ENCODE measurements around the gene PPP4R2.

PPP4R2 gene

DNA sequence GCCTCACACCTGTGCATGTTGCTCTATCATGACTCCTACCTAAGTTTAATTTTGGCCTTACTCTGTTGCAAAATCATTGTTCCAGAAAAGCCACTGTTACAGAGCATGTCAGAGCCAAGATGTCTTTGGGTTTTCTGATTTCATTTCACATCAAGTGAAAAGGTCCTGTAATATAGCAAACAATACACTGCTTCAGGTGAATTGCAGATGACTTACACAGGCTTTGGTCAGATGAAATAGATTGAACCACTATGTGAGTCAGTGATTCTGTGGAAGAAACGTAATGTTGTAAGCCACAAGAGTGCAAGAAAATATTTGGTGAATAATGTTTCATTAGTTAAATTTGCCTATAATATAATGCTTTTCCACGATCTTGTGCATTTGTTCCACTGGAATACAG lies 87.6 kb downstream of the PPP4R2 start:
- in situ Hi-C loops (cut with HindIII; ENCODE audit: low pct_ligation_motif_present, low pct_unique_long_range_greater_than_20kb, low sequenced_read_pairs), result no loop called here
- no peak for DNase-seq

DNA sequence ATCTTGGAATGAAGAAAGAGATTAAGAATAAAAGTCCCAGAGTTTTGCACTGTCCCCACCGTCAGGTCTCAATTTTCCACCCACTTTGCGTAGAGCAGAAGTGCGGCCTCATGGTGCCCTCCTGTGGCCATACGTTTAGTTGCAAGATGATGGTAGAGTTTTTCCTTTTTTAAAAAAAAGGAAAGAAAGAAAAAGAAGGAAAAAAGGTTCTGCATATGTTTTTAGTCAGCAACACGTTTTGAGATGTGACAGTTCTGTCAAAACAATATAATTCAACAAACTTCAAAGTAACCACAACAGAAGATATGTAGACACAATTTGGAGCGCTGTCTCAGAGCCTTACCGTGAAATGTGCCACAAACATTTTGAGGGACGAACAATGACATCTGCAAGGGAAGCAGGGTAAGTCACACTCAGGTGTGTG lies 89.5 kb downstream of the PPP4R2 start:
- DNase-seq, result peak; percentile 37
- in situ Hi-C loops (cut with HindIII; ENCODE audit: low pct_ligation_motif_present, low pct_unique_long_range_greater_than_20kb, low sequenced_read_pairs), result no loop called here

DNA sequence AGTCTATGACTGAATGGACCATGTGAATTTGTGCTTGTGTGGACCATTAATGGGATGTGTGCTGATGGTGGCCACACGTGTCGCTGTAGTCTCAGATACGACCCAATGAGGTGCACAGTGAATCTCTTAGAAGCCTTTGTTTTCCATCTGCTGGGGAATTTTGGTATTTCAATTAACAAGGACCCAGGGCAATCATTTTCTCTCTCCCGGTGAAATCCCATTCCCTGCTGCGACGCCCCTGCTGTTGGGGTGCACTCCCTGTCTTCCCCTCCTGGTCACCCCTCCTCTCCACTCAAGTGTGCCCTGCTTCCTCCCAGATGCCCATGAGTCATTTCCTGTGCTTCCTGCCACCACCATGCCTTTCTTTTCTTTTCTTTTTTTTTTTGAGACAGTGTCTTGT lies 97.5 kb downstream of the PPP4R2 start:
- DNase-seq, result peak; percentile 61
- in situ Hi-C loops (cut with HindIII; ENCODE audit: low pct_ligation_motif_present, low pct_unique_long_range_greater_than_20kb, low sequenced_read_pairs), result no loop called here

DNA sequence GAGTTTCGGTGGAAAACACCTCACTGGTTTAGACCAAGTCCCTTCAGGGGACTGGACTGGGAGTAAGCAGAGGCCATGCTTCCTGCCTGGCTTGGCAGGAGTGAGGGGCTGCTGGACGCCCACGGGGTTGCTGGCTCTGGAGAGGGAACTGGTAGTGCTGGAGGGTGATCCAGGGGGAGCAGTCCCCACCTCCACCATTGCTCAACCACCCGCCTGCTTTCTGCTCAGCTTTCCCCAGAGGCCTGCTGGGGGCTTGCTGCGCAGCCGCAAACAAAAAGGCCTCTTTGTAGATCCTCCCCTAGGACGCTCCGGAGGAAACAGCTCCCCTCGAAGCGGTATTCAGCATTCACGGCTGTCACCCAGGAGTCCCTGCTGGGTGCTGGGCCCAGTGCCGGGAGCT lies 98.3 kb downstream of the PPP4R2 start:
- in situ Hi-C loops (cut with HindIII; ENCODE audit: low pct_ligation_motif_present, low pct_unique_long_range_greater_than_20kb, low sequenced_read_pairs), result no loop called here
- no peak for DNase-seq

DNA sequence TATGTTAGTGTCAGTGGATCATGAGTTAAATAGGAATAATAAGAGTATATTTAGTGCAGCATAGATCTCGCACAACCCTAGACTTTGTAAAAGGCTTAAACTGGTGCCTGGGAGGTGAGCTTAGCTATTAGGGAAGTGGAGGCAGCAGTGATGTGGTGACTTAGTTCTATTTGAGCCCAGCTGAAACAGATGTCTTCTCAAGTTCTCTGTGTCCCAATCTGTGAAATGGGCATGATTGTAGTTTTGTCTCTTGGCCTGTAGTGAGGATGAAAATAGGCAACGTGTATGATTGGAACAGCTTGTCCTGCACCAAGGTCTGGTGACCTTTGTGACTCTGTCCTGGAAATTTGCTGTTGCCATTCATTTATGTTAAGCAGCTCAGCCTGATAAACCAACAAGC lies 99.6 kb downstream of the PPP4R2 start:
- in situ Hi-C loops (cut with HindIII; ENCODE audit: low pct_ligation_motif_present, low pct_unique_long_range_greater_than_20kb, low sequenced_read_pairs), result no loop called here
- DNase-seq, result no peak

DNA sequence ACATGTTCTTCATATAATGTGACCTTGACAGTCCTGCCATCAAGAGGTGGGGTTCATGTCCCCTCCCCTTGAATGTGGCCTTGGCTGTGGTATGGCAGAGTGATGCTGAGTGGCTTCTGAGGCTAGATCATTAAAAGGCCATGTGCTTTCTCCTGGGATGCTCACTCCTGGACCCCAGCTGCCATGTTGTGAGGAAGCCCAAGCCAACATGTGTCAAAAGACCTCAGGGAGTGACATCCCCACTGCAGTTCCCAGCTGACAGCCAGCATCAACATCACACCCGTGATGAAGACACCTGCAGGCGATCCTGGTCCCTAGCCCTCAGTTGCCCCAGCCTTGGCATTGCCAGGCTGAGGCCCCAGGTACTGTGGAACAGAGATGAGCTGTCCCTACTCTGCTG lies 101.4 kb downstream of the PPP4R2 start:
- in situ Hi-C loops (cut with HindIII; ENCODE audit: low pct_ligation_motif_present, low pct_unique_long_range_greater_than_20kb, low sequenced_read_pairs), result no loop called here
- no peak for DNase-seq

DNA sequence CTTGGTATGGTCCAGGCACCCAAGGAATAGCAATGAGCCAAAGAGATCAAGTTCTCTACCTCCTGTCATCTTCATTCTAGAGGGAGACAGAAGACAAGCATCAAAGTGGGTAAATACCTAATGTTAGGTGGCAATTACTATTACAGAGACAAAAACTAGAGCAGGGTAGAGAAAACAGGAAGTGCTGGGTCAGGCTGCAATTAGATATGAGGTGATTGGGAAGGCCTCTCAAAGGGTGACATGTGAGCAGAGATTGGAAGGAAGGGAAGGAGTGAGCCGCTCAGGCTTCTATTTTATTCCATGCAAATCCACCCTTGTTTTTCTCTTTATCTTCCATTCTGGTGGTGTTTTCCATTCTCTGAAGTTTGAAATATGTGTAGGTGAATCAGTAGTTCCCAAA lies 102.3 kb downstream of the PPP4R2 start:
- in situ Hi-C loops (cut with HindIII; ENCODE audit: low pct_ligation_motif_present, low pct_unique_long_range_greater_than_20kb, low sequenced_read_pairs), result no loop called here
- no peak for DNase-seq

DNA sequence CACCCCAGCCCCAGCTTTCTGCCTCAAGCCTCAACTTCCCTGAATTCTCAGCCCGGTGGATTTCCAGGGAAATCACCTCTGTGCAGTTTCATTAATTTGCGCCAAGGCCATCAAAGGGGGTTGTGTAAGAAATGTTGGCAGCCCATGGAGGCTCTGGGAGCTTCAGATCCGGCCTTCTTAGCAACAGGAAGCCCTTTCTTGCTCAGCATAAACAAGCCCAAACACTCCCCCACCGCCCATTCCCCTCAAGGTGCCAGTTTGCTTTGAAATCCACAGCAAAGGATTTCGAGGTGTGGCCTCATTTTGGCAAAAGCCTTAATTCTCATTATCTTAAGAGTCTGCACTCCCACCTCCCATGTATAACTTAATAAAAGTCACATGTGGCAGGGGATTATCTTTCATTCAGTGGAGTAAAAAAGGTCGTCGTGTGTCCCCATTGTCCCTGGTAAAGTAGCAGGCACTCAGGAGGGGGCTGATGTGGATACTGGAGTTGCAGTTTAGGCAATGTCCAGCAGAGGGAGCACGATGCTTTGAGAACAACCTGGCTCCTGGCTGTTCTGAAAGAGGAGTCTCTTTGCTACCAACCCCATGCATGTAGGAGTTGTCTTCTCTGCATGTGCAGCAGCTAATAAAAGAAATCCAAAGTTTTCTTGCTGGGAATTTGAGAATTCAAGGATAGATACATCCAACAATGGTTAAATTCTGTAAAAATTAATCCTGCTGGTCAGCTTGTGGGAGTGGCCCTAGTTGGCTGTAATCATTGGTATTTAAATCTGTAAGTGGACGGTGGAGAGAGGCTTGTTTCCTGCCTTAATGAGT lies 104.3 kb downstream of the PPP4R2 start:
- DNase-seq, result peak; percentile 68
- in situ Hi-C loops (cut with HindIII; ENCODE audit: low pct_ligation_motif_present, low pct_unique_long_range_greater_than_20kb, low sequenced_read_pairs), result no loop called here

DNA sequence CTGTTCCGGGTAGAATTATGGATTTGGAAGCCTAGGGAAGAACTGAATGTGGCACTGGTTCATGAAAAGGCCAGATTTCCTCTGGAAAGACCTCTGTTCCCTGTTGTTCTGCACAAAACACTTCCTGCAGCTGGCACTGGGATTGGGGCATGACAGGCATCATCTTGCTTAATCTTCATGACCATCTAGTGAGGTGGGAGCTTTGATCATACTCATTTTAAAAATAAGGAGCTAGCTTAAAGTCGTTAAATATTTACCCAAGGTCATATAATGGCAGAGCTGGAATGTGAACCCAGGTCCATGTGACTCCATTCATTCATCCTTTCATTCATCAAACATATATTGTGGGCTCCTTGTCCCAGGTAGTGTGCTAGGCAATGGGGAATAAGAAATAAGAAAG lies 105.3 kb downstream of the PPP4R2 start:
- no peak for DNase-seq
- in situ Hi-C loops (cut with HindIII; ENCODE audit: low pct_ligation_motif_present, low pct_unique_long_range_greater_than_20kb, low sequenced_read_pairs), result no loop called here

DNA sequence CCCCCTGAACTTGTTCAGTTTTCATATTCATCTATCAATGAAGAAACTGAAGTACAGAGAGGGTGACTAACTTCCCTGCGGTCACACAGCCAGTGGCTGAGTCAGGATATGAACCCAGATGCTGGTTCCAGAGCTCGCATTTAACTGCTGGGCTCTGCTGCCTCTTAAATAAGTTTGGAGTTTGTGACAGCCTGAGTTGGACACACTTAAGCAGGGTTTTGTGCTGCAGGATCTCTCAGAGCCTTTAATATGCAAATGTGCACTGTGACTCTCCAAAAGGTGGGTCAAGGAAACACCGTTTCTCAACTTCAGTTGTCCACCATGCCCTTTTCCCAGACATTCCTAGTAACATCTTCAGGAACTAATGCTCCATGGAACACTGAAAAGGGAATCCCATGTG lies 110.6 kb downstream of the PPP4R2 start:
- no peak for DNase-seq
- in situ Hi-C loops (cut with HindIII; ENCODE audit: low pct_ligation_motif_present, low pct_unique_long_range_greater_than_20kb, low sequenced_read_pairs), result no loop called here

DNA sequence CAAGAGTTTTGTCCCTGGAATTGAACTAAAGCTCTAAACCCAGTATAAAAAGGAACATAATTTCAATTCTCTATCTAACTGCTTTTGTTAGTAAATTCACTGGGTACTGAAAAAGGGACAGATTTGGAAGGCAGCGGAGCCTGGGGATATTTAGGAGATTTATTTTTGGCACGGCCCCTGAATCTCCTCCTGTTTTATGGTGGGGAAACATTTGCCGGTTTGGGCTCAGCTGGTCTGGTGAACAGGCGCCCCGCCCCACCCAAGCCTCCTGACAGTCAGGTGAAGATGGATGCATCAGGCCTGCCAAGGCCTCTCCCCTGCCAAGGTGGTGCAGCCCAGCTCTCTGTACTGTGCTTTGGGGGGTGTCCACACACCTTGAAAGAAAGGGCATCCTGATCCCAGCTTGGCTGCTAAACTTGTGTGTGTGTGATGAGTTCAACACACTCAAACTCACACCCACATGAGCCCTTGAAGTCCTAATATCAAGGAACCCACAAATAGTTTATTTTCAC lies 111.1 kb downstream of the PPP4R2 start:
- in situ Hi-C loops (cut with HindIII; ENCODE audit: low pct_ligation_motif_present, low pct_unique_long_range_greater_than_20kb, low sequenced_read_pairs), result no loop called here
- no peak for DNase-seq

DNA sequence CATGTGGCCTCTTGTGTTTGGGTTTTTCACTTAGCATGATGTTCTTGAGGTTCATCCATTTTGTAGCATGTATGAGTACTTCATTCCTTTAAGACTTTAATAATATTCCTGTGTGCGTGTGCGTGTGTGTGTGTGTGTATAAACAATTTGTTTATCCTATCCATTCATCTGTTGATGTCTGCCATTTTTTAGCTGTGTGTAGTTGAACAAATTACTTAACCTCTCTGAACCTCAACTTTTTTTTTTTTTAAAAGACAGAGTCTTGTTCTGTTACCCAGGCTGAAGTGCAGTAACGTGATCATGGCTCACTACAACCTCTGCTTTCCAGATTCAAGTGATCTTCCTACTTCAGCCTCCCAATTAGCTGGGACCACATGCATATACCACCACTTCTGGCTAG lies 112.1 kb downstream of the PPP4R2 start:
- DNase-seq, result no peak
- in situ Hi-C loops (cut with HindIII; ENCODE audit: low pct_ligation_motif_present, low pct_unique_long_range_greater_than_20kb, low sequenced_read_pairs), result no loop called here

DNA sequence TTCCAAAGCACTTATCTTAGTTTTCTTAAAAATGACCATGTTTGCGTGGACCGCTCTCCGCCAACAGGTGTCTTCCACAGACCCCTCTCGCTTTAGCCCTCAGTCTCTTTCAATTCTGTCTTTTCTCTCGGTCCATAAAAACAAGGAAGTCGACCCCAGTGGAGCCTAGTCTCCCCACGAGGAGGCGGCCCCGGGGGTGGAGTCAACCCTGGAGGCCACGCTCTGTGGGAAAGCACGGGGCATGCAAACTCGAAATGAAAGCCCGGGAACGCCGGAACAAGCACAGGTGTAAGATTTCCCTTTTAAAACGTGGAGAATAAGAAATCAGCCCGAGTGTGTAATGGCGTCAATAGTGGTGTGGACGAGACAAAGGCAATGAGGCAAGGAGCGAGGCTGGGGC lies 113.9 kb downstream of the PPP4R2 start:
- in situ Hi-C loops (cut with HindIII; ENCODE audit: low pct_ligation_motif_present, low pct_unique_long_range_greater_than_20kb, low sequenced_read_pairs), result no loop called here
- no peak for DNase-seq

DNA sequence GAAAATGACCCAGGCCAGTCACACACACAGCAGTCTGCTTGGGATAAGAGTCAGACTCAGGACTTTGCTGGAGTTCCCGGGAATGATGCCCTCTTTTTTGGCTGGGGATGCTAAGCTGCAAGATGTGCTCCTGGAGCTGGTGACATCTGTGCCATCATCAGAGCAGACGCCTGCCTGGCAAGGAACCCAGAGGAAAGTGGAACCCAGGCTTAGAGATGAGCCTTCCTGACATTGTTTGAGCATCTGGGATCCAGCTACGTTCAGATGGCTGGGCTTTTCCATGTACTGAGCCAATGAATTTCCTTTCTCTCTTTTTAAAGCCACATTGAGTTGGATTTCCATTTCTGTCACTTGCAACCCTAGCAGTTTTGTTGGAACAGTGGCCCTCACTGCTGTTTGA lies 118.1 kb downstream of the PPP4R2 start:
- DNase-seq, result no peak
- in situ Hi-C loops (cut with HindIII; ENCODE audit: low pct_ligation_motif_present, low pct_unique_long_range_greater_than_20kb, low sequenced_read_pairs), result no loop called here

DNA sequence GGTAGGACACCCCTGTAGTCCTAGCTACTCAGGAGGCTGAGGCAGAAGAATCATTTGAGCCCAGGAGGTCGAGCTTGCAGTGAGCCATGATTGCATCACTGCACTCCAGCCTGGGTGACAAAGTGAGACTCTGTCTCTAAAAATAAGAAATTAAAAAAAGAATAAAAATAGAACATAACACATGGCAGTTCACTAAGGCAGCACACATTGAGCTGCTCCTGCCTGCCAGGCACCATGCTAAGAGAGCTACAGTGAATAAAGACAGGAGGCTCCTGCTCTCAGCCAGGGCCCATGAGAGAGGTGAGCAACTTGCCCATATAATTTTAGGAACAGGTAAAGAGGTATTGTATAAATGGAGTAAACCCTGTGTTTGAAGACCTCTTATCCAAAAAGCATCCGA lies 119.2 kb downstream of the PPP4R2 start:
- in situ Hi-C loops (cut with HindIII; ENCODE audit: low pct_ligation_motif_present, low pct_unique_long_range_greater_than_20kb, low sequenced_read_pairs), result no loop called here
- DNase-seq, result no peak
